ENCODE measurements around the gene ZFAND3.

Gene ZFAND3

DNA sequence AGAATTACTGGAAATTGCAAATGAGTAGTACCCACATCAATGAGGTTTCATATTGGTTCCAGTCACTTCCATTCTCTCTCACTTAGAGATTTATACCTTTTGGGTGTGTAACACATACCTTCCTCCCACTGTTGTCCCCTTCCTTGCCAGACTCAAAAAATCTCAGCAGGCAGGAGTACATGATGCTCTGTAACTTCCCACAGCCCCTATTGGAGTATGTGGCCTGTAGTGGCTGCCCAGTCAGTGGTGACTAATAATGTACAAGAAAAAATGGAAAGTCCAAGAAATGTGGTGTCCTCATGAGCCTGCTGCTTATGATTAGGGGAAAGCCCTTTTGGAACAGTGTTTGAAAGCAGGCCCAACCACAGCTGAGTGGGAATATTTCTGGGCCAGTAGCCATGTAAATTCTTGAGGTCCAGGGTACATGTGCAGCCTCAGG lies 312.0 kb downstream of the ZFAND3 start:
- H3K4me3 ChIP-seq (ENCODE audit: low read depth, low read length): no peak overlapping the region
- TF ChIP-seq, protein P1, sequence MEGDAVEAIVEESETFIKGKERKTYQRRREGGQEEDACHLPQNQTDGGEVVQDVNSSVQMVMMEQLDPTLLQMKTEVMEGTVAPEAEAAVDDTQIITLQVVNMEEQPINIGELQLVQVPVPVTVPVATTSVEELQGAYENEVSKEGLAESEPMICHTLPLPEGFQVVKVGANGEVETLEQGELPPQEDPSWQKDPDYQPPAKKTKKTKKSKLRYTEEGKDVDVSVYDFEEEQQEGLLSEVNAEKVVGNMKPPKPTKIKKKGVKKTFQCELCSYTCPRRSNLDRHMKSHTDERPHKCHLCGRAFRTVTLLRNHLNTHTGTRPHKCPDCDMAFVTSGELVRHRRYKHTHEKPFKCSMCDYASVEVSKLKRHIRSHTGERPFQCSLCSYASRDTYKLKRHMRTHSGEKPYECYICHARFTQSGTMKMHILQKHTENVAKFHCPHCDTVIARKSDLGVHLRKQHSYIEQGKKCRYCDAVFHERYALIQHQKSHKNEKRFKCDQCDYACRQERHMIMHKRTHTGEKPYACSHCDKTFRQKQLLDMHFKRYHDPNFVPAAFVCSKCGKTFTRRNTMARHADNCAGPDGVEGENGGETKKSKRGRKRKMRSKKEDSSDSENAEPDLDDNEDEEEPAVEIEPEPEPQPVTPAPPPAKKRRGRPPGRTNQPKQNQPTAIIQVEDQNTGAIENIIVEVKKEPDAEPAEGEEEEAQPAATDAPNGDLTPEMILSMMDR (IDR thresholded peaks at IDR 0.05; ENCODE audit: borderline replicate concordance, insufficient read depth, low read depth, low read length): no peak

DNA sequence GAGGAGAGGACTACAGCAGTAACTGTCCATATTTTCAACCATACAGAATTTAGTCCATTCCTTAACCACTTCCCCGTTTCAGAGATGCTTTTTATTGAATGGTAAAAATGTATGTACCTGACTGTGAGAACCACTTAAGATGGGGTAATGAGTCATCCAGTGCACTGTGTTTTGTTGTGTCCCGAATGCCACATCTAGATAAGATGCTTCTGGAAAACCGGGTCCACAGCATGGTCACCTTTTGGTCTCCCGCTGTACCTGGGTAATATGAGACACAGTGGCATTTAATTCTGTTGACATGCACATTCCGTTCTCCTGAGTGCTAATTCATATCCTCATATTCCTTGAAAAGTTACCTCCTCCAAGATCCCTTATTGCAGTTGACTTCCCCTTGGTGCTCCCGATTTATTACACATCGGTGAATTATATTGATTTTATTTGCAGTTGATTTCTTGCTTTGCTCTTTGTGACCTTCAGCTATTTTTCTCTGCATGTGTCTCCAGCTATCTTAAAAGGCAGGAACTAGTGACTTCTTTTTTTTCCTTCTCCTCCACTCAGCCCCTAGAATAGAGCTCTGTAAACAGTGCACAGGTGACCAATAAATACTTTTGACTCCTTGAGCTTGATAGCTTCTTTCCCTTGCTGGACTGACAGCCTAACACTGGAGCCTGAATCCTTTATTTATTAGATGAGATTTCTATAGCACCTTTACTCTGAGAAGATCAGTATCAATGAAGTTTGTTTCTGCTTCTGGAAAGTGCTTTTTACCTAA lies 314.6 kb downstream of the ZFAND3 start:
- no peak overlapping the region for H3K4me3 ChIP-seq (ENCODE audit: low read depth, low read length)
- TF ChIP-seq, protein P1 (IDR thresholded peaks at IDR 0.05; ENCODE audit: borderline replicate concordance, insufficient read depth, low read depth, low read length): no peak

DNA sequence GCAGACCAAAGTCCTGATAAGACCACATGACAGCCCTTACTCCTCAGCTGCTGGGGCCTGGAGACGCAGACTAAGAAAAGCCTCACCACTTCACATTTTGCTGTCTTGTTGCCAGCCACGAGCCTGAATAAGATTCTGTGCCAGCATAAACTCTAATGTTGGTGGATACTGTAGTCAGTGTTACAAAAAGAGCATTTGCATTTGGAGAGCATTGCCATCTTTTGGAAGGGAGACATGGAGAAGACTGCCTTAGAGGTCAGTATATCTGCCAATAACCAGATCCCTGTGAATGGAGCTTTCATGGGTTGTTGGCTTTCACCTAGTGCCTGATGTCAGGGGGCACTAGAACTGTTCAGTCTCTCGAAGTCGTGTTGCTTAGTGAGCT lies 315.2 kb downstream of the ZFAND3 start:
- TF ChIP-seq, protein P1 (IDR thresholded peaks at IDR 0.05; ENCODE audit: borderline replicate concordance, insufficient read depth, low read depth, low read length): no peak
- no peak overlapping the region for H3K4me3 ChIP-seq (ENCODE audit: low read depth, low read length)

DNA sequence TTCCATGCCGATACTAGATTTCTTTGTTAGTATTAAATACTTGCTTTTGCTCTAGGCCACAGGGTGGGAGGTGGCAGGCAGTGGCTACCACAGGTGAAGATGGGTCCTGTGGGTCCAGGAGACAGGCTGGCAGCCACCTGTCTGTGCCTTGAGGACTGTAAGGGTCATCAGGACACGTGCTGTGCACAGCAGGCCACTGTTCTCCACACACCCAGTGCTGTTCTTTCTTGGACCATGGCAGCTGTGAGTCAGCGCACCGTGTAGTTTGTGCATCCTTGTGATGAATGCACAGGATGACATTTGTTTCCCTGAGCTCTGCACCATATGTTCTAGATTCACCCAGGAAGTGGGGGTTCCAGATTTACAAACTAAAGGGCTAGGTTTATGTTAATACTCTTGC lies 317.0 kb downstream of the ZFAND3 start:
- TF ChIP-seq, protein P1 (IDR thresholded peaks at IDR 0.05; ENCODE audit: borderline replicate concordance, insufficient read depth, low read depth, low read length): no peak
- no peak overlapping the region for H3K4me3 ChIP-seq (ENCODE audit: low read depth, low read length)

DNA sequence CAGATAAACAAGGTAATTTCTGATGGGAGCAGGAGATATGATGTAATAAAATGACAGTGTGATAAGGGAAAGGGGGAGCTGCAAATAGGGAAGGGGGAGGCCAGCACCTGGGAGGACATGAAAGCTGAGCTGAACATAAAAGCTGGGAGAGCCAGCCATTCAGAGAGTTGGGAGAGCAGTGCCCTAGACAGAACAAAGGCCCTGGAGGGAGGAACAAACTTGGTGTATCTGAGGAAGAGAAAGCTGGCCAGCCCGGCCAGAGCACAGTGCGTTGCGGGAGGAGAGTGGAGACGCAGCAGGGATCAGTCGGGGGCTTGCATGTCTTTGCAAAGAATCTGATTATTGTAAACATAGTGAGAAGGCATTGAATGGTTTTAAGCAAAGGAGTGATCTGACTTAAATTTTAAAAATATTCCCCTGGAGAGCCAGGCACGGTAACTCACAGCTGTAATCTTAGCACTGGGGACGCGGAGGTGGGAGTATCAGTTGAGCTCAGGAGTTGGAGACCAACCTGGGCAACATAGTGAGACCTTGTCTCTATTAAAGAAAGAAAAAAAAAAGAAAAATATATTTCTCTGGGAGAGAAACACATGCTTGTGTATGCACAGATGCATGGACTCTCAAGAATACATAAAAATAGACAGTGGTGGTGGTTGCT lies 318.2 kb downstream of the ZFAND3 start:
- TF ChIP-seq, protein P1 (IDR thresholded peaks at IDR 0.05; ENCODE audit: borderline replicate concordance, insufficient read depth, low read depth, low read length): no peak
- no peak overlapping the region for H3K4me3 ChIP-seq (ENCODE audit: low read depth, low read length)

DNA sequence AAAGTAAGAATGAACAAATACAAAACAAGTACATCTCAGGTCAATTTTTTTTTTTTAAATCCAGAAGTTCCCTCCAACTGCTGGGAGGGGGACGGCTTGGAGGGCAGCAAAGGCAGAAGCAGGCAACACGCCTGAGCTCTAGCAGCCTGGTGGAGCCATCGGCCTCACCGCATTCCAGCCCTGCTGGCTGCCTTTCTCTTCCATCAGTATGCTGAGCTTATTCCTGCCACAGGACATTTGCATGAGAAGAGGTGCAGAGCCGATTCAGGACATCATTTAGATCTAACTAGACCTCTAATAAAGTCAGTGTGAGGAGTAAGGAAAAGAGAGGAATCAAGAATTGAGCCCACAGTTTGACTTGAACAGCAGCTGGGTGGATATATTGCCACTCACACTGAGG lies 318.8 kb downstream of the ZFAND3 start:
- TF ChIP-seq, protein P1 (IDR thresholded peaks at IDR 0.05; ENCODE audit: borderline replicate concordance, insufficient read depth, low read depth, low read length): no peak
- H3K4me3 ChIP-seq (ENCODE audit: low read depth, low read length): no peak overlapping the region

DNA sequence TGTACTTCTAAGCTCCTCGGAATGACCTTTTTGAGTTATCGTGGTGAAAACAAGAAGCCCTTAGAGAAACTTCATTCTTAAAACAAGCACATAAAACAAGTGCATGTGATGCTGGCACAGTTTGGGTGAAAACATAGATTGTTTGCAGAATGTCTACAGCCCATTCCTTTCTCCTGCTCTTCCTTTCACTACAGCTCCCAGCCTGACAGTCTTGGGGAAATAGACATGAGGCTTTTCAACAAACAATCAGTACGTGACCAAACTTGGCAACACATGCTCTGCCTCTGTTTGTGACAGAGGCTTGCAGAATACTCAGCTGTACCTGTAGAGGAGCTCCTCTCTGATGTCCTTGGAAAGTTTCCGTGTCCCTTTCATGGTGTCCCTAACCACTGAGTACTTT lies 321.6 kb downstream of the ZFAND3 start:
- TF ChIP-seq, protein P1 (IDR thresholded peaks at IDR 0.05; ENCODE audit: borderline replicate concordance, insufficient read depth, low read depth, low read length): no peak
- no peak overlapping the region for H3K4me3 ChIP-seq (ENCODE audit: low read depth, low read length)
